Neural progenitor cell (in vitro differentiated cells): ENCODE results near the gene GRID1. TPM values are rescaled to one million over a fixed set of nuclear protein-coding genes. Genes with fewer than 3 reads are reported as not detected.

Experiments used
- DNase-seq: peaks from one replicate; pipeline ENCODE4 v3.0.0-alpha.2; 2016; ENCODE audit warnings: low spot score
- H2AFZ ChIP-seq: fragments of 200-600 bp; sonication (generic); replicated peaks from 2 replicates; pipeline ENCODE4 v1.6.1; 2016; ENCODE audit warnings: antibody characterized with exemption
- H3F3A ChIP-seq: fragments of 200-600 bp; sonication (generic); 2 replicates; pipeline ENCODE4 v1.6.1; 2016; ENCODE audit warnings: antibody characterized with exemption, low read depth
- H3K27ac ChIP-seq: fragments of 200-600 bp; sonication (generic); 2 replicates; pipeline ENCODE4 v1.5.1; 2016; ENCODE audit warnings: mild to moderate bottlenecking
- H3K27me3 ChIP-seq: fragments of 200-600 bp; sonication (generic); 2 replicates; pipeline ENCODE4 v1.6.1; 2016; ENCODE audit warnings: mild to moderate bottlenecking, moderate library complexity
- H3K36me3 ChIP-seq: fragments of 200-600 bp; sonication (generic); 2 replicates; pipeline ENCODE4 v1.5.1; 2016
- H3K4me1 ChIP-seq: fragments of 200-600 bp; sonication (generic); 2 replicates; pipeline ENCODE4 v1.6.1; 2016; ENCODE audit warnings: mixed run types
- H3K4me2 ChIP-seq: fragments of 200-600 bp; sonication (generic); 2 replicates; pipeline ENCODE4 v1.6.1; 2016
- H3K4me3 ChIP-seq: fragments of 200-600 bp; sonication (generic); 2 replicates; pipeline ENCODE4 v1.5.1; 2016
- H3K79me2 ChIP-seq: fragments of 200-600 bp; sonication (generic); 2 replicates; pipeline ENCODE4 v1.6.1; 2016; ENCODE audit warnings: low read depth
- H3K9ac ChIP-seq: fragments of 200-600 bp; sonication (generic); 2 replicates; pipeline ENCODE4 v1.6.1; 2016
- H3K9me3 ChIP-seq: fragments of 200-600 bp; sonication (generic); 2 replicates; pipeline ENCODE4 v1.5.1; 2016; ENCODE audit warnings: low read depth
- H4K20me1 ChIP-seq: fragments of 200-600 bp; sonication (generic); 2 replicates; pipeline ENCODE4 v1.6.1; 2016; ENCODE audit warnings: low read depth
- H3K27ac Mint-ChIP-seq: 3 replicates; pipeline ENCODE4 v1.8.0; 2021; ENCODE audit warnings: mixed read lengths
- H3K27me3 Mint-ChIP-seq: 2 replicates; pipeline ENCODE4 v1.8.0; 2022; ENCODE audit warnings: low read depth, mild to moderate bottlenecking, inconsistent platforms, moderate library complexity, mixed read lengths; ENCODE audit not compliant: insufficient read depth
- H3K36me3 Mint-ChIP-seq: 3 replicates; pipeline ENCODE4 v1.8.0; 2021; ENCODE audit warnings: mixed read lengths
- H3K4me1 Mint-ChIP-seq: 3 replicates; pipeline ENCODE4 v1.8.0; 2021; ENCODE audit warnings: mixed read lengths
- H3K4me3 Mint-ChIP-seq: 3 replicates; pipeline ENCODE4 v1.8.0; 2021; ENCODE audit warnings: mild to moderate bottlenecking, moderate library complexity, mixed read lengths
- H3K9me3 Mint-ChIP-seq: 3 replicates; pipeline ENCODE4 v1.8.0; 2020; ENCODE audit warnings: mixed read lengths
- EZH2 ChIP-seq: fragments of 200-600 bp; sonication (generic); IDR thresholded peaks from 2 replicates; pipeline ENCODE4 v1.6.1; 2017; ENCODE audit warnings: antibody characterized with exemption, mild to moderate bottlenecking, moderate library complexity
- EZH2phosphoT487 ChIP-seq: fragments of 200-600 bp; sonication (generic); IDR thresholded peaks from 2 replicates; pipeline ENCODE4 v1.6.1; 2017; ENCODE audit warnings: antibody characterized with exemption
- total RNA-seq: library from RNA; depleted of rRNA; stranded (reverse); fragments of >200 nt; gene quantifications from 2 replicates; pipeline ENCODE4 v1.2.3, GENCODE V29; 2015; ENCODE audit warnings: low replicate concordance
- TF ChIP-seq, protein P1 (sequence below): fragments of 200-600 bp; sonication (generic); IDR thresholded peaks from 2 replicates; pipeline ENCODE4 v1.5.1; 2017; ENCODE audit warnings: antibody characterized with exemption, mild to moderate bottlenecking

GRID1 gene
- total RNA-seq, 1 donor from 2014 or later, result not detected

DNA sequence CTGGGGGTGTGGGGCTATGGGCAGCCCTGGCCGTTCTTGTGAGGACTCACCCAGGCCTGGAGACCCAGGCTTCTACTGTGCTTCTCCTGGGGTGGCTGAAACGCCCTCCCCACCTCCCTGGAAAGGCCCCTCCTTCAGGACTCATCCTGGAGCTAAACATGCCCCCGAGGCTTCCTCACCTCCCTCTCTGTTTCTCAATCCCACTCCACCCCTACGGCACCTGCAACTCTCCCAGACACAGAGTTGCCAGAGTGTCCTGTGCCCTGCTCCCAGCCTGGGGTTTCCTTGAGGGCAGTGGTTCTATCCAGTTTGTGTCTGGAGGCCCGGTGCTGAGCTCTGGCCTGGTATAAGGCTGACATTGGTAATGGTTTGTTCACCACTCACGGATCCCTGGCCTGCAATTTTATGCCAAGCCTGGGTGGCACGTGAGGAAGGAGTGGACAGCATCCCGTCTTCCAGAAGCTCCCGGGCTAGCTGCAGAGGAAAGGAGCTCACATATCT lies 68.0 kb downstream of the GRID1 start:
- TF ChIP-seq, protein P1, sequence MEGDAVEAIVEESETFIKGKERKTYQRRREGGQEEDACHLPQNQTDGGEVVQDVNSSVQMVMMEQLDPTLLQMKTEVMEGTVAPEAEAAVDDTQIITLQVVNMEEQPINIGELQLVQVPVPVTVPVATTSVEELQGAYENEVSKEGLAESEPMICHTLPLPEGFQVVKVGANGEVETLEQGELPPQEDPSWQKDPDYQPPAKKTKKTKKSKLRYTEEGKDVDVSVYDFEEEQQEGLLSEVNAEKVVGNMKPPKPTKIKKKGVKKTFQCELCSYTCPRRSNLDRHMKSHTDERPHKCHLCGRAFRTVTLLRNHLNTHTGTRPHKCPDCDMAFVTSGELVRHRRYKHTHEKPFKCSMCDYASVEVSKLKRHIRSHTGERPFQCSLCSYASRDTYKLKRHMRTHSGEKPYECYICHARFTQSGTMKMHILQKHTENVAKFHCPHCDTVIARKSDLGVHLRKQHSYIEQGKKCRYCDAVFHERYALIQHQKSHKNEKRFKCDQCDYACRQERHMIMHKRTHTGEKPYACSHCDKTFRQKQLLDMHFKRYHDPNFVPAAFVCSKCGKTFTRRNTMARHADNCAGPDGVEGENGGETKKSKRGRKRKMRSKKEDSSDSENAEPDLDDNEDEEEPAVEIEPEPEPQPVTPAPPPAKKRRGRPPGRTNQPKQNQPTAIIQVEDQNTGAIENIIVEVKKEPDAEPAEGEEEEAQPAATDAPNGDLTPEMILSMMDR, result no peak
- no peak for TF ChIP-seq EZH2phosphoT487
- TF ChIP-seq EZH2, result no peak
- no peaks in the 10 kb centered on the region for H3K79me2 ChIP-seq
- H3K4me3 ChIP-seq, result no peak overlapping the region
- peaks cover 2% of the 10 kb centered on the region for H3K27me3 Mint-ChIP-seq
- H3K4me1 Mint-ChIP-seq, result no peaks in the 10 kb centered on the region
- H3K27ac ChIP-seq, result no peak overlapping the region
- H3K4me2 ChIP-seq, result no peak overlapping the region
- H4K20me1 ChIP-seq, result no peaks in the 10 kb centered on the region
- H3K4me1 ChIP-seq, result no peaks in the 10 kb centered on the region
- H3K9ac ChIP-seq, result no peak overlapping the region
- no peaks in the 10 kb centered on the region for H3F3A ChIP-seq
- H2AFZ ChIP-seq, result no peak overlapping the region
- H3K9me3 ChIP-seq, result no peaks in the 10 kb centered on the region
- no peaks in the 10 kb centered on the region for H3K36me3 Mint-ChIP-seq
- DNase-seq, result no peak
- H3K27ac Mint-ChIP-seq, result no peak overlapping the region
- no peaks in the 10 kb centered on the region for H3K9me3 Mint-ChIP-seq
- no peaks in the 10 kb centered on the region for H3K27me3 ChIP-seq
- H3K4me3 Mint-ChIP-seq, result no peak overlapping the region
- no peaks in the 10 kb centered on the region for H3K36me3 ChIP-seq

DNA sequence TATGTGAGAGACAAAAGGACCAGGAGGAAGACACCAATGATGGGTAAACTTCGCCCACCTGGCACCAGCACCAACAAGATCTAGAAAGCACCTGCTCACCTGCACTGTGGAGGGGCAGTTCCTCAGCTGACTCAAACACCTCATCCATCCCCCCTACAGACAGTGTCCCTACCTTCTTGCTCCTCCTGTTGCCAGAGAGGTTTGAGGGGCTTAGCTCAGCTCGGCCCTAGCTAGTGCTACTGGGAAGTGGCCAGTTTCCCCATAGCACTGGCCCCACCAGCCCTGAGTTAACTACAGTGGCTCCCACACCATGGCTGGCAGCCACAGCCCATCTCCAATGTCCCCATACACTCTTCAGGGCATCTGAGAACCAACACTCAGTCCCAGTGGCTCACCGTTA lies 70.8 kb downstream of the GRID1 start:
- TF ChIP-seq, protein P1, result no peak
- no peak for TF ChIP-seq EZH2
- no peak for TF ChIP-seq EZH2phosphoT487
- Histone ChIP-seq H2AFZ (no peak overlapping the region), H3K79me2 (no peaks in the 10 kb centered on the region), H3K4me3 (no peak overlapping the region), H4K20me1 (no peaks in the 10 kb centered on the region), H3K36me3 (no peaks in the 10 kb centered on the region), H3K27me3 (no peaks in the 10 kb centered on the region), H3F3A (no peaks in the 10 kb centered on the region), H3K27ac (no peak overlapping the region), H3K9me3 (no peaks in the 10 kb centered on the region), H3K9ac (no peak overlapping the region), H3K4me1 (peaks cover 5% of the 10 kb centered on the region), H3K4me2 (no peak overlapping the region)
- Mint-ChIP-seq H3K36me3 (no peaks in the 10 kb centered on the region), H3K9me3 (no peaks in the 10 kb centered on the region), H3K27me3 (peaks cover 2% of the 10 kb centered on the region), H3K27ac (no peak overlapping the region), H3K4me3 (no peak overlapping the region), H3K4me1 (no peaks in the 10 kb centered on the region)
- DNase-seq, result no peak

DNA sequence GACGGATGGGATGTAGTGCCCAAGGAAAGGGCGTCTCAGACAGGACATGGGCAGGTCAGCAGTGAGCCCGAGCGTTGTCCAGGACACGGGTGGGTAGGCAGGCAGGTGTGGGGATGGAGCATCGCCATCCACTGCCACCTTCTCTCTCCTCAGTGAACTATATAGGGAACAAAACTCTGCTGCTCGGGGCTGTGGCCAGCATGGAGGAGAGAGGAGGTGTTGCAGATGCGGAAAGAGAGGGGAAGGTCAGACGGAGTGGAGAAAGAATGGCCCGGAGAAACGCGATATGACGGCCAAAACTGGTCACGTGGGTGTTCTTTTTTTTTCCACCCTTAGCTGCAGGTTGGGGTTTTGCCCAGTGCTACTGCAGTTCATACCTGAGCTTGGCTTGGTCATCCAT lies 71.2 kb downstream of the GRID1 start:
- TF ChIP-seq EZH2phosphoT487, result no peak
- TF ChIP-seq, protein P1, result no peak
- no peak for TF ChIP-seq EZH2
- no peak overlapping the region for H3K4me3 ChIP-seq
- H3K4me1 ChIP-seq, result peaks cover 5% of the 10 kb centered on the region
- Mint-ChIP-seq H3K27me3 (peaks cover 2% of the 10 kb centered on the region), H3K36me3 (no peaks in the 10 kb centered on the region), H3K4me1 (no peaks in the 10 kb centered on the region), H3K4me3 (no peak overlapping the region), H3K27ac (no peak overlapping the region), H3K9me3 (no peaks in the 10 kb centered on the region)
- no peaks in the 10 kb centered on the region for H3F3A ChIP-seq
- H3K4me2 ChIP-seq, result no peak overlapping the region
- H3K79me2 ChIP-seq, result no peaks in the 10 kb centered on the region
- H2AFZ ChIP-seq, result no peak overlapping the region
- no peak overlapping the region for H3K9ac ChIP-seq
- H3K9me3 ChIP-seq, result no peaks in the 10 kb centered on the region
- H3K27me3 ChIP-seq, result no peaks in the 10 kb centered on the region
- H3K36me3 ChIP-seq, result no peaks in the 10 kb centered on the region
- DNase-seq, result no peak
- no peak overlapping the region for H3K27ac ChIP-seq
- H4K20me1 ChIP-seq, result no peaks in the 10 kb centered on the region
